Neural progenitor cell (in vitro differentiated cells): Measurements from ENCODE around the gene EVC2.

Experiments used
- EZH2 ChIP-seq: fragments of 200-600 bp; sonication (generic); IDR thresholded peaks from 2 replicates; pipeline ENCODE4 v1.6.1; 2017; ENCODE audit warnings: antibody characterized with exemption, mild to moderate bottlenecking, moderate library complexity
- EZH2phosphoT487 ChIP-seq: fragments of 200-600 bp; sonication (generic); IDR thresholded peaks from 2 replicates; pipeline ENCODE4 v1.6.1; 2017; ENCODE audit warnings: antibody characterized with exemption
- TF ChIP-seq, protein P1 (sequence below): fragments of 200-600 bp; sonication (generic); IDR thresholded peaks from 2 replicates; pipeline ENCODE4 v1.5.1; 2017; ENCODE audit warnings: antibody characterized with exemption, mild to moderate bottlenecking

DNA sequence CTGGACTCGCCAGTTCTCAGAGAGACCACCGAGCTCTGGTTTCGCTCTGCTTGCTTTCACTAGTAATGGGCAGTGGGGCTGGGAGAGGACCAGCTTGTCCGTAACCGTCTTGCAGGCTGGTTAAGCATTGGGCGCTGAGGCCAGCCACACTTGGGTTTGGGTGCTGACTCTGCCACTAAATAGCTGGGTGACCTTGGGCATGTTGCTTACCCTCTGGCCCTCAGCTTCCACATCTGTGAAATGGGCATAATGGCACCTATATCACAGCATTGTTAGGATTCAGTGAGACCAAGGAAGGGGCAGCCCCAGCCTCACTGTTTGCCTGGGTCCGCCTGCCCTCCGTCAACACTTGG, 46.1 kb upstream of the EVC2 start:
- TF ChIP-seq EZH2: no peak
- TF ChIP-seq, protein P1, sequence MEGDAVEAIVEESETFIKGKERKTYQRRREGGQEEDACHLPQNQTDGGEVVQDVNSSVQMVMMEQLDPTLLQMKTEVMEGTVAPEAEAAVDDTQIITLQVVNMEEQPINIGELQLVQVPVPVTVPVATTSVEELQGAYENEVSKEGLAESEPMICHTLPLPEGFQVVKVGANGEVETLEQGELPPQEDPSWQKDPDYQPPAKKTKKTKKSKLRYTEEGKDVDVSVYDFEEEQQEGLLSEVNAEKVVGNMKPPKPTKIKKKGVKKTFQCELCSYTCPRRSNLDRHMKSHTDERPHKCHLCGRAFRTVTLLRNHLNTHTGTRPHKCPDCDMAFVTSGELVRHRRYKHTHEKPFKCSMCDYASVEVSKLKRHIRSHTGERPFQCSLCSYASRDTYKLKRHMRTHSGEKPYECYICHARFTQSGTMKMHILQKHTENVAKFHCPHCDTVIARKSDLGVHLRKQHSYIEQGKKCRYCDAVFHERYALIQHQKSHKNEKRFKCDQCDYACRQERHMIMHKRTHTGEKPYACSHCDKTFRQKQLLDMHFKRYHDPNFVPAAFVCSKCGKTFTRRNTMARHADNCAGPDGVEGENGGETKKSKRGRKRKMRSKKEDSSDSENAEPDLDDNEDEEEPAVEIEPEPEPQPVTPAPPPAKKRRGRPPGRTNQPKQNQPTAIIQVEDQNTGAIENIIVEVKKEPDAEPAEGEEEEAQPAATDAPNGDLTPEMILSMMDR: no peak
- TF ChIP-seq EZH2phosphoT487: no peak
